NB4 (cell line): Measurements from ENCODE around the gene FOXA2.

Experiments
- MYC ChIP-seq: IDR thresholded peaks from 2 replicates; pipeline ENCODE4 v1.6.1; 2011; ENCODE audit warnings: low read depth, low read length
- POLR2A ChIP-seq: IDR thresholded peaks from 2 replicates; pipeline ENCODE4 v1.6.1; 2011; ENCODE audit warnings: mild to moderate bottlenecking; ENCODE audit not compliant: insufficient read length; ENCODE audit errors: extremely low read depth
- TF ChIP-seq, protein P1 (sequence below): IDR thresholded peaks from one replicate; pipeline ENCODE4 v1.5.1; 2012; ENCODE audit warnings: low read depth, low read length
- TF ChIP-seq, protein P2 (sequence below): IDR thresholded peaks from 2 replicates; pipeline ENCODE4 v1.6.1; 2011; ENCODE audit warnings: low read depth, low read length

DNA sequence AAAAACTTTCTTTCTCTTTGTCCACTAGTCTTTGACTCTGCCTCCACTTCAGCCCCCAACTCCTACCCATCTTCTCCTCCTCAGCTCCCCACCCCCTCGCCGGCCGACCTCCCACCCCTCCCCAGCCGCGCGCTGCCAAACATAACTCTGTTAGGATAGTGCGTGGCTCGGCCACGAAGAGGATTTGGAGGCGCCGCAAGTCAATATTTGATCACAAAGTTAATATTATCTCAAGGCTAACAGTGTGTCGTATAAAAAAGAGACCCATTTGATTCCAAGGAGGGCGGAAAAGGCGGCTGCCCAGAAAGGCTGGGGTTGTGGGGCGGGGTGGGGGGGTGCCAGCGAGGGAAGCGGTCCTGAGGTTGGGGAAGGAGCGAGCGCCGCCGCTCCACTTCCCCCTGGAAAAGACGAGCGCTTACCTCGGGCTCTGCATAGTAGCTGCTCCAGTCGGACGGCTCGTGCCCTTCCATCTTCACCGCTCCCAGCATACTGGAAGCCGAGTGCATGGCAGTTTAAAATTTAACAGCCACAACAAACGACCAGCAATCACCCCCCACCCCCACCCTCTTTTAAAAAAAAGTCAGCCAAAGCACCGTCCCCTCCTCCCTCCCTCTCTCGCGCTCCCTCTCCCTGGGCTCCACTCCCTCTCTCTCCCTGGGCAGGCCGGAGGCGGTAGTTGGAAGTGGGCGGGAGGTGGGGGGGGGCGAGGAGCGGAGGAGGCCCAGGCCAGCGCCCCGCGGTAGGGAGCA, 425 bp downstream of the FOXA2 start:
- TF ChIP-seq, protein P1, sequence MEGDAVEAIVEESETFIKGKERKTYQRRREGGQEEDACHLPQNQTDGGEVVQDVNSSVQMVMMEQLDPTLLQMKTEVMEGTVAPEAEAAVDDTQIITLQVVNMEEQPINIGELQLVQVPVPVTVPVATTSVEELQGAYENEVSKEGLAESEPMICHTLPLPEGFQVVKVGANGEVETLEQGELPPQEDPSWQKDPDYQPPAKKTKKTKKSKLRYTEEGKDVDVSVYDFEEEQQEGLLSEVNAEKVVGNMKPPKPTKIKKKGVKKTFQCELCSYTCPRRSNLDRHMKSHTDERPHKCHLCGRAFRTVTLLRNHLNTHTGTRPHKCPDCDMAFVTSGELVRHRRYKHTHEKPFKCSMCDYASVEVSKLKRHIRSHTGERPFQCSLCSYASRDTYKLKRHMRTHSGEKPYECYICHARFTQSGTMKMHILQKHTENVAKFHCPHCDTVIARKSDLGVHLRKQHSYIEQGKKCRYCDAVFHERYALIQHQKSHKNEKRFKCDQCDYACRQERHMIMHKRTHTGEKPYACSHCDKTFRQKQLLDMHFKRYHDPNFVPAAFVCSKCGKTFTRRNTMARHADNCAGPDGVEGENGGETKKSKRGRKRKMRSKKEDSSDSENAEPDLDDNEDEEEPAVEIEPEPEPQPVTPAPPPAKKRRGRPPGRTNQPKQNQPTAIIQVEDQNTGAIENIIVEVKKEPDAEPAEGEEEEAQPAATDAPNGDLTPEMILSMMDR: no peak
- TF ChIP-seq POLR2A (no peak), MYC (no peak)
- TF ChIP-seq, protein P2, sequence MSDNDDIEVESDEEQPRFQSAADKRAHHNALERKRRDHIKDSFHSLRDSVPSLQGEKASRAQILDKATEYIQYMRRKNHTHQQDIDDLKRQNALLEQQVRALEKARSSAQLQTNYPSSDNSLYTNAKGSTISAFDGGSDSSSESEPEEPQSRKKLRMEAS: no peak
